ENCODE data around the gene VSIG10. TPM values are rescaled to one million over a fixed set of nuclear protein-coding genes. Genes with fewer than 3 reads are reported as not detected.
A peak's percentile ranks its signal among the peaks of the same experiment; 100 is the strongest.

Gene VSIG10, protein sequence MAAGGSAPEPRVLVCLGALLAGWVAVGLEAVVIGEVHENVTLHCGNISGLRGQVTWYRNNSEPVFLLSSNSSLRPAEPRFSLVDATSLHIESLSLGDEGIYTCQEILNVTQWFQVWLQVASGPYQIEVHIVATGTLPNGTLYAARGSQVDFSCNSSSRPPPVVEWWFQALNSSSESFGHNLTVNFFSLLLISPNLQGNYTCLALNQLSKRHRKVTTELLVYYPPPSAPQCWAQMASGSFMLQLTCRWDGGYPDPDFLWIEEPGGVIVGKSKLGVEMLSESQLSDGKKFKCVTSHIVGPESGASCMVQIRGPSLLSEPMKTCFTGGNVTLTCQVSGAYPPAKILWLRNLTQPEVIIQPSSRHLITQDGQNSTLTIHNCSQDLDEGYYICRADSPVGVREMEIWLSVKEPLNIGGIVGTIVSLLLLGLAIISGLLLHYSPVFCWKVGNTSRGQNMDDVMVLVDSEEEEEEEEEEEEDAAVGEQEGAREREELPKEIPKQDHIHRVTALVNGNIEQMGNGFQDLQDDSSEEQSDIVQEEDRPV
- total RNA-seq (1 to 10 TPM; 3.2 to 5.0 TPM), polyA plus RNA-seq (1 to 10 TPM; 2.0 to 3.1 (median 2.1) TPM), total RNA-seq (0.84 to 5.4 (median 1.7) reads per million in 6 experiments)

DNA sequence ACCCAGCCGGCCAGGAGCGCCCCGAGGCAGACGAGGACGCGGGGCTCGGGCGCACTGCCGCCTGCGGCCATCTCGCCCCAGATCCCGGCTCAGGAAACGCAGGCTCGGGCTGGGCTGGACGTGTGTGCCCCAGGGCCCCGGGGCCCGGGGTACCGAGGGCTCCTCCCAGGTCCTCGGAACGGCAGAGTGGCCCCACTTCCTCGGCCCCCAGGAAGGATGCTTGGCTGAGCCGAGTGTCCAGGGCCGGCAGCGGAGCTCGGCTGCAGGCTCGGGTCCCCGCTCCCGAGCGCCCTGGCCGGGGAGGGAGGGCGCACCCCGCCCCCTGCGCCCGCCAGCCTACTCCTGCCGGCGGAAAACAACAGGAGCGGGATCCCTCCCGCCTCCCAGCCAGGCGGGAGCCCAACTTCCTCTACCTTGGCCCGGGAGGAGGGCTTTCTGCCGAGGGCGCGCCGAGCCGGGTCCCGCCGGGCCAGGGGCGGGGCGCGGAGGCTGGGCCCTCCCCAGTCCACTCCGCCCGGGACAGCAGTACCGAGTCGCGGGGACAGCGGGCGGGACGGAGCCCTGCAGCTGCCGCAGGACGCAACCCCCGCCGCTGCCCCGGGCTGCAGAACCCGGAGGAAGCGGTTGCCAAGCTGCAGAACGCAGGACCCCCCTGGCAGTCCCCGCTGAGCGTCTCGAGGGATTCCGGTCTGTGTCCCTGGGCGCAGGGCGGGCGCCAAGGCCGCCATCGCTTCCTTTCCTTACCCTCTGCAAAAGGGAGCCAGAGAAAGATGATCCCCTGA, at the start of gene VSIG10:
VSIG10 (minus strand) TSS at position 411 of the 782 bp plus-strand sequence; CDS start at position 71, 340 bp downstream.
- H3K27me3 Mint-ChIP-seq, result peaks cover 3 to 20% (median 9%) of the 10 kb centered on the region in 5 donors
- ATAC-seq, result peak; percentile 70 to 77
- H3K36me3 Mint-ChIP-seq, result no peaks in the 10 kb centered on the region
- peak in 7 of 10 donors; percentile 5 to 25 (median 18) for DNase-seq
- H3K4me3 Mint-ChIP-seq, result peak within 1 kb of the TSS; percentile 75 to 93 (median 91)
- H3K9me3 Mint-ChIP-seq, result no peaks in the 10 kb centered on the region
- H3K4me1 Mint-ChIP-seq, result peaks cover 5 to 15% (median 10%) of the 10 kb centered on the region in 4 donors
- POLR2A ChIA-PET, result no interaction called here
- peak within 1 kb of the TSS in 5 of 10 donors; percentile 28 to 90 (median 57) for H3K27ac Mint-ChIP-seq

- H3K9me3 Mint-ChIP-seq, result no peaks in the 10 kb centered on the region
- H3K27me3 Mint-ChIP-seq, result no peaks in the 10 kb centered on the region
- POLR2A ChIA-PET, result no interaction called here
- peak overlapping the region in 4 of 10 donors; percentile 20 to 90 (median 36) for H3K27ac Mint-ChIP-seq
- DNase-seq, result no peak
- ATAC-seq, result no peak
- no peak overlapping the region for H3K4me3 Mint-ChIP-seq
- peaks cover 0 to 9% (median 1%) of the 10 kb centered on the region in 4 donors for H3K4me1 Mint-ChIP-seq
- peaks cover 0 to 49% (median 4%) of the 10 kb centered on the region in 3 donors for H3K36me3 Mint-ChIP-seq
Observed at GRCh38 chr12:118151755-118152154, 47.9 kb upstream of the VSIG10 start.

DNA sequence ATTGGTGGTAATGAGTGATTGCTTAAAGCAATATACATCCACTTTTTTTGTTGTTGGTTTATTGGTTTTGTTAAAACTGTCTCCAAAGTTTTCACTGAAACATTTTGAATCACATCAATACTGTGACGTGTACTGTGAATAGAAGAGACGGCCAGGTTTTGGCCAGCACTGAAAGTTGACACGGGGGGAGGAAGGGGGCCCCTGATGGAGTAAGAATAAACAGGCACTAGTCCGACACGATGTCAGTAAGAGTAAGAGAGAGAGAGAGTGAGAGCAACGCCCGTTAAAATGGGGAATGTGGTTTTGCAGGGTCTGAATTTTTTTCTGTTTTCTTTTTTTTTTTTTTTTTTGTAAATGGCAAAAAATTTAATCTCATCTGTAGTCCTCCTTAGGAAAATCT, 46.8 kb upstream of the VSIG10 start:
- POLR2A ChIA-PET, result no interaction called here
- Mint-ChIP-seq H3K27ac (peak overlapping the region in 3 of 10 donors; percentile 31 to 78 (median 53)), H3K4me1 (peaks cover 0 to 9% (median 1%) of the 10 kb centered on the region in 4 donors), H3K27me3 (no peaks in the 10 kb centered on the region), H3K4me3 (no peak overlapping the region), H3K36me3 (peaks cover 0 to 56% (median 7%) of the 10 kb centered on the region in 3 donors), H3K9me3 (no peaks in the 10 kb centered on the region)
- ATAC-seq (no peak), DNase-seq (no peak)

GRCh38 chr12:118148287-118148686, 44.5 kb upstream of the VSIG10 start:
- H3K27me3 Mint-ChIP-seq, result no peaks in the 10 kb centered on the region
- H3K27ac Mint-ChIP-seq, result peak overlapping the region in 3 of 10 donors; percentile 47 to 90 (median 71)
- H3K4me1 Mint-ChIP-seq, result peaks cover under 1 to 11% (median 4%) of the 10 kb centered on the region in 4 donors
- DNase-seq (no peak), ATAC-seq (peak in 1 of 2 donors; percentile 30)
- POLR2A ChIA-PET, result no interaction called here
- H3K4me3 Mint-ChIP-seq, result no peak overlapping the region
- no peaks in the 10 kb centered on the region for H3K9me3 Mint-ChIP-seq
- H3K36me3 Mint-ChIP-seq, result peaks cover 0 to 79% (median 14%) of the 10 kb centered on the region in 3 donors

DNA sequence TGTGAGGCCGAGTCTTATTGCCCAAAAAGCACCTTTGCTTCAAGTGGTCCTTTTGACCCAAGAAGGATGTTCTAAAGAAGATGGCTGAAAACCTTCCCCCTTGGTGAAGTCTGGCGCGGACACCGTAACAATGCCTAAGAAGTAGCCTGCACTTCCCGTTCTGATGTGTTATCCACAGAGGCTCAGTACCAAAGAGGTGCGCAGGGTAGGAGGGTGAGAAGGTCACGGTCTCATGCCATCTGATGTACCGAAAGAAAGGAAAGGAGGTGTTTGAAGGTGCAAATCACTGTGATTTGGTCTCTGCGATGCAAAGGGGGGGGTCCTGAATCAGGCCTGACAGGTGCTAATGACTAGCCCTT, 42.0 kb upstream of the VSIG10 start:
- no peaks in the 10 kb centered on the region for H3K9me3 Mint-ChIP-seq
- ATAC-seq (no peak), DNase-seq (no peak)
- peaks cover 0 to 83% (median 23%) of the 10 kb centered on the region in 3 donors for H3K36me3 Mint-ChIP-seq
- H3K27ac Mint-ChIP-seq, result peak overlapping the region in 5 of 10 donors; percentile 31 to 35 (median 35)
- peaks cover 3 to 12% (median 8%) of the 10 kb centered on the region in 4 donors for H3K4me1 Mint-ChIP-seq
- POLR2A ChIA-PET, result interaction anchor here (1.9 kb wide), 1 partner anchor 10 kb away, joined by 6 read pairs; the partner anchor contains the start of gene PEBP1
- H3K4me3 Mint-ChIP-seq, result no peak overlapping the region
- H3K27me3 Mint-ChIP-seq, result no peaks in the 10 kb centered on the region

- ATAC-seq (no peak), DNase-seq (no peak)
- H3K27ac Mint-ChIP-seq, result peak overlapping the region in 8 of 10 donors; percentile 31 to 57 (median 36)
- no peaks in the 10 kb centered on the region for H3K27me3 Mint-ChIP-seq
- POLR2A ChIA-PET, result interaction anchor here (1.9 kb wide), 1 partner anchor 9 kb away, joined by 6 read pairs; the partner anchor contains the start of gene PEBP1
- H3K36me3 Mint-ChIP-seq, result peaks cover 0 to 84% (median 26%) of the 10 kb centered on the region in 3 donors
- peak overlapping the region in 1 of 10 donors; percentile 51 for H3K4me3 Mint-ChIP-seq
- peaks cover 3 to 11% (median 8%) of the 10 kb centered on the region in 4 donors for H3K4me1 Mint-ChIP-seq
- H3K9me3 Mint-ChIP-seq, result no peaks in the 10 kb centered on the region
Observed at GRCh38 chr12:118145113-118145797, 41.4 kb upstream of the VSIG10 start.

DNA sequence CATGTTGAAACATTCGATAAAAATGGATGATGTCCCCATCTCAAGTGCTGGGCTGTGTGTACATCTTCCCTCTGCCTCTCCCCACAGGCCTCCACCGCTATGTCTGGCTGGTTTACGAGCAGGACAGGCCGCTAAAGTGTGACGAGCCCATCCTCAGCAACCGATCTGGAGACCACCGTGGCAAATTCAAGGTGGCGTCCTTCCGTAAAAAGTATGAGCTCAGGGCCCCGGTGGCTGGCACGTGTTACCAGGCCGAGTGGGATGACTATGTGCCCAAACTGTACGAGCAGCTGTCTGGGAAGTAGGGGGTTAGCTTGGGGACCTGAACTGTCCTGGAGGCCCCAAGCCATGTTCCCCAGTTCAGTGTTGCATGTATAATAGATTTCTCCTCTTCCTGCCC, 40.7 kb upstream of the VSIG10 start:
- peaks cover 3 to 17% (median 8%) of the 10 kb centered on the region in 4 donors for H3K4me1 Mint-ChIP-seq
- ATAC-seq (no peak), DNase-seq (no peak)
- H3K9me3 Mint-ChIP-seq, result no peaks in the 10 kb centered on the region
- peaks cover 0 to 85% (median 28%) of the 10 kb centered on the region in 3 donors for H3K36me3 Mint-ChIP-seq
- no peak overlapping the region for H3K4me3 Mint-ChIP-seq
- H3K27ac Mint-ChIP-seq, result peak overlapping the region in 4 of 10 donors; percentile 37 to 91 (median 50)
- POLR2A ChIA-PET, result interaction anchor here (1.9 kb wide), 1 partner anchor 8 kb away, joined by 6 read pairs; the partner anchor contains the start of gene PEBP1
- H3K27me3 Mint-ChIP-seq, result no peaks in the 10 kb centered on the region

- ATAC-seq, result no peak
- no peaks in the 10 kb centered on the region for H3K27me3 Mint-ChIP-seq
- peaks cover 0 to 69% (median 29%) of the 10 kb centered on the region in 3 donors for H3K36me3 Mint-ChIP-seq
- POLR2A ChIA-PET, result interaction anchor here (0.9 kb wide), 1 partner anchor 237 kb away, joined by 3 read pairs; no protein-coding TSS in a partner anchor
- peaks cover 13 to 34% (median 20%) of the 10 kb centered on the region in 4 donors for H3K4me1 Mint-ChIP-seq
- no peaks in the 10 kb centered on the region for H3K9me3 Mint-ChIP-seq
- no peak for DNase-seq
- no peak overlapping the region for H3K4me3 Mint-ChIP-seq
- peak overlapping the region in 1 of 10 donors; percentile 73 for H3K27ac Mint-ChIP-seq
Observed at GRCh38 chr12:118140825-118141224, 37.0 kb upstream of the VSIG10 start.

DNA sequence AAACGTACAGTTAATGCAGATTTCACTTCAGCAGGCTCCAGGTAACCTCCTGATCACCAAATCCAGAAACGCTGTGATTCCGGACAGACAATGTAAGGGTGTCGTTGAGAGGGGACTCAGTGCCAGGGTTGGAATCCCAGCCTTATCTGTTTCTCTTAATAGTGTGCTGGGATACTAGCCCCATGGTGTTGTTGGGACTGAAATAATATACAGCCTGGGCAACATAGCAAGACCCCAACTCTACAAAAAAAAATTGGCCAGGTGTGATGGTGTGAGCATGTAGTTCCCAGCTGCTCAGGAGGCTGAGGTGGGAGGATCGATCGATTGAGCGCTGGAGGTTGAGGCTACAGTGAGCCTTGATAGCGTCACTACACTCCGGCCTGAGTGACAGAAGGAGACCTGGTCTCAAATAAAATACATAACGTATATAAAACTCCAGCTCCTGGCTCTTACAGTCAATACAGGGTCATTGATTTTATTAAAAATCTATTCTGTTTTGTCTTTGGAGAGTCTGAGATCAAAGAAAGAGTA, 33.4 kb upstream of the VSIG10 start:
- Mint-ChIP-seq H3K27ac (peak overlapping the region; percentile 61 to 98 (median 89)), H3K4me3 (peak overlapping the region; percentile 85 to 99 (median 94)), H3K9me3 (no peaks in the 10 kb centered on the region), H3K36me3 (peaks cover 0 to 35% (median 15%) of the 10 kb centered on the region in 3 donors), H3K4me1 (peaks cover 9 to 41% (median 27%) of the 10 kb centered on the region in 4 donors), H3K27me3 (no peaks in the 10 kb centered on the region)
- ATAC-seq, result no peak
- POLR2A ChIA-PET, result interaction anchor here (0.5 to 3.1 kb wide), 4 partner anchors 12 to 236 kb away, joined by 3 to 13 read pairs (median 3); partner anchors contain the start of gene TAOK3
- DNase-seq, result no peak

- Mint-ChIP-seq H3K4me1 (peaks cover 9 to 44% (median 30%) of the 10 kb centered on the region in 4 donors), H3K9me3 (no peaks in the 10 kb centered on the region), H3K27me3 (no peaks in the 10 kb centered on the region), H3K4me3 (peak overlapping the region; percentile 85 to 99 (median 94)), H3K27ac (peak overlapping the region; percentile 61 to 98 (median 89)), H3K36me3 (peaks cover 0 to 29% (median 12%) of the 10 kb centered on the region in 3 donors)
- DNase-seq, result peak in 7 of 10 donors; percentile 4 to 40 (median 13)
- POLR2A ChIA-PET, result interaction anchor here (0.5 to 3.1 kb wide), 11 partner anchors 9 to 239 kb away, joined by 3 to 13 read pairs (median 8); partner anchors contain the start of genes RFC5, SUDS3 and TAOK3
- peak; percentile 19 to 21 for ATAC-seq
Observed at GRCh38 chr12:118136559-118137003, 32.8 kb upstream of the VSIG10 start.

Measured in naive thymus-derived CD8-positive, alpha-beta T cell (primary cell).